Measurements from ENCODE around the gene MTX3. TPM values are rescaled to one million over a fixed set of nuclear protein-coding genes. Genes with fewer than 3 reads are reported as not detected.

MTX3 gene
- total RNA-seq, 1 experiment from 2014 or later: 8.4 TPM

DNA sequence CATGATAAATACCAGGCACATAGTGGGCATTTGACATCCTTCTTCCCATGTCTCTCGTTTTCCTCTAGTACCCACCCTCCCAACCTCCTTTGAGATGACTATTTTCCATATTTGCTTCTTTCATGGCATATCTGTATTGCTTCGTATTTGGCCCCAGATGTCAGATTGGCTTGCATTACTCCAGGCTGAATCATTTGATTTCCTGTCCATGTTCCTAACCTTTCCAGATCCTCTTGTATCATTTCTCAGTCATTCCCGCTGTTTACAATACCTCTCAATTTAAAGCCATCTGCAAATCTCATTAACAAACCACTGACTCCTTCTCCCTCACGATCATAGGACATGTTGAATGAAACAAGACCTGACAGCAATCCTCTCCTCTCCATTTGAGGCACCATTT lies 19.9 kb downstream of the MTX3 start:
- peaks cover 24% of the 10 kb centered on the region for H3K4me1 Mint-ChIP-seq (ENCODE audit: low read depth, unreplicated experiment)
- TF ChIP-seq, protein P1, sequence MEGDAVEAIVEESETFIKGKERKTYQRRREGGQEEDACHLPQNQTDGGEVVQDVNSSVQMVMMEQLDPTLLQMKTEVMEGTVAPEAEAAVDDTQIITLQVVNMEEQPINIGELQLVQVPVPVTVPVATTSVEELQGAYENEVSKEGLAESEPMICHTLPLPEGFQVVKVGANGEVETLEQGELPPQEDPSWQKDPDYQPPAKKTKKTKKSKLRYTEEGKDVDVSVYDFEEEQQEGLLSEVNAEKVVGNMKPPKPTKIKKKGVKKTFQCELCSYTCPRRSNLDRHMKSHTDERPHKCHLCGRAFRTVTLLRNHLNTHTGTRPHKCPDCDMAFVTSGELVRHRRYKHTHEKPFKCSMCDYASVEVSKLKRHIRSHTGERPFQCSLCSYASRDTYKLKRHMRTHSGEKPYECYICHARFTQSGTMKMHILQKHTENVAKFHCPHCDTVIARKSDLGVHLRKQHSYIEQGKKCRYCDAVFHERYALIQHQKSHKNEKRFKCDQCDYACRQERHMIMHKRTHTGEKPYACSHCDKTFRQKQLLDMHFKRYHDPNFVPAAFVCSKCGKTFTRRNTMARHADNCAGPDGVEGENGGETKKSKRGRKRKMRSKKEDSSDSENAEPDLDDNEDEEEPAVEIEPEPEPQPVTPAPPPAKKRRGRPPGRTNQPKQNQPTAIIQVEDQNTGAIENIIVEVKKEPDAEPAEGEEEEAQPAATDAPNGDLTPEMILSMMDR (IDR thresholded peaks at IDR 0.05; ENCODE audit: insufficient read depth in 1 of 2, low read depth in 1 of 2, low read length in 1 of 2, severe bottlenecking in 1 of 2, unreplicated experiment in 1 of 2): no peak
- Histone ChIP-seq H3K4me1 (peaks cover 12% of the 10 kb centered on the region), H3K36me3 (ENCODE audit: control insufficient read depth, insufficient read depth, low read length) (no peaks in the 10 kb centered on the region), H3K4me3 (ENCODE audit: low read depth, low read length) (no peak overlapping the region), H3K9me3 (no peaks in the 10 kb centered on the region), H3K27me3 (replicated peaks; ENCODE audit: control insufficient read depth, insufficient read depth, low read length) (no peaks in the 10 kb centered on the region)
- DNase-seq: no peak
- POLR2A ChIA-PET: no interaction called here
- H3K27me3 Mint-ChIP-seq (ENCODE audit: insufficient read depth, unreplicated experiment): peaks cover 4% of the 10 kb centered on the region
- no peaks in the 10 kb centered on the region for H3K9me3 Mint-ChIP-seq (ENCODE audit: unreplicated experiment)
- H3K27ac Mint-ChIP-seq (ENCODE audit: unreplicated experiment): no peak overlapping the region
- no peaks in the 10 kb centered on the region for H3K36me3 Mint-ChIP-seq (ENCODE audit: insufficient read depth, unreplicated experiment)
- no peak overlapping the region for H3K4me3 Mint-ChIP-seq (ENCODE audit: unreplicated experiment)
- CTCF ChIA-PET: no interaction called here
- intact Hi-C loops (cut with micrococcal nuclease; ENCODE audit: unreplicated experiment): no loop called here
- no TSS peak for BruUV-seq (replicated peaks)

DNA sequence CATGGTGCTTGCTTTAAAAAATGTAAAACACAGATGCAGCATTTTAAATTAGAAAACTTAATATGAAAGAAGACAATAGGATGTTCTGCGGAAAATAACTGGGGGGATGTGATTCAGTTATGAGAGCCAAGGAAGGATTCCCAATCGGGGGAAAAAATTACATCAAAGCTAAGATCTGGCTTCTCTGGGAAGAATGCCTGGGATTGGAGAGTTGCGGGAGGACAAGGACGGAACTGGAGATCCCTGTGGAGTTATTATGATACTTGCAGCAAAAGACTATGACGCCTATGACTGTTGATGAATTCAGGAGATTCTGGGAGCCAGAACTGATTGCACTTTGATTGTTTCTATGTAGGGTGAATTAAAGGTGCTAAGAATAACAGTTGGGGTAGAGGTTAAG lies 24.6 kb downstream of the MTX3 start:
- no peak overlapping the region for H3K27ac Mint-ChIP-seq (ENCODE audit: unreplicated experiment)
- Histone ChIP-seq H3K4me3 (ENCODE audit: low read depth, low read length) (no peak overlapping the region), H3K4me1 (no peaks in the 10 kb centered on the region), H3K27me3 (replicated peaks; ENCODE audit: control insufficient read depth, insufficient read depth, low read length) (no peaks in the 10 kb centered on the region), H3K36me3 (ENCODE audit: control insufficient read depth, insufficient read depth, low read length) (no peaks in the 10 kb centered on the region), H3K9me3 (no peaks in the 10 kb centered on the region)
- intact Hi-C loops (cut with micrococcal nuclease; ENCODE audit: unreplicated experiment): no loop called here
- no TSS peak for BruUV-seq (replicated peaks)
- H3K36me3 Mint-ChIP-seq (ENCODE audit: insufficient read depth, unreplicated experiment): no peaks in the 10 kb centered on the region
- POLR2A ChIA-PET: no interaction called here
- TF ChIP-seq, protein P1 (IDR thresholded peaks at IDR 0.05; ENCODE audit: insufficient read depth in 1 of 2, low read depth in 1 of 2, low read length in 1 of 2, severe bottlenecking in 1 of 2, unreplicated experiment in 1 of 2): no peak
- H3K4me1 Mint-ChIP-seq (ENCODE audit: low read depth, unreplicated experiment): no peaks in the 10 kb centered on the region
- H3K4me3 Mint-ChIP-seq (ENCODE audit: unreplicated experiment): no peak overlapping the region
- peaks cover 4% of the 10 kb centered on the region for H3K27me3 Mint-ChIP-seq (ENCODE audit: insufficient read depth, unreplicated experiment)
- DNase-seq: no peak
- CTCF ChIA-PET: no interaction called here
- no peaks in the 10 kb centered on the region for H3K9me3 Mint-ChIP-seq (ENCODE audit: unreplicated experiment)

DNA sequence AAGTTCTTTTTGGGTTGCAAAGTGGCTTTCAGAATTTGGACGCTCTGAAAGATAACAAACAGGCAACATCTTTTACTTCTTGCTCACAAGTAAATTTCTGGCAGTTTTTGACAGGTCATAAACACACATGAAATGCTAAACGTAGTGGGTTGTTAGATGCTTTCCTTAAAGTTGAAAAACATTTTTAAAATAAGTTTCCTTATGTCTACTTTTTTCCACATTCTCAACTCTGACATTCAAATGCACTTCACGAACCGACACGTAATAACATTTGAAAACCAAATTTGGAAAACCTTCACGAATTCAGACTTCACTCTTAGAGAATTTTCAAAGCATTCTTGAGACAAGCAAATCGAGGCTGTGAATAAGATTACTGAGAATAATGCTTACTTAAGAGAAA lies 26.9 kb downstream of the MTX3 start:
- Histone ChIP-seq H3K9me3 (no peaks in the 10 kb centered on the region), H3K27me3 (replicated peaks; ENCODE audit: control insufficient read depth, insufficient read depth, low read length) (no peaks in the 10 kb centered on the region), H3K4me1 (no peaks in the 10 kb centered on the region), H3K36me3 (ENCODE audit: control insufficient read depth, insufficient read depth, low read length) (no peaks in the 10 kb centered on the region), H3K4me3 (ENCODE audit: low read depth, low read length) (no peak overlapping the region)
- ChIA-PET POLR2A (no interaction called here), CTCF (no interaction called here)
- TF ChIP-seq, protein P1 (IDR thresholded peaks at IDR 0.05; ENCODE audit: insufficient read depth in 1 of 2, low read depth in 1 of 2, low read length in 1 of 2, severe bottlenecking in 1 of 2, unreplicated experiment in 1 of 2): no peak
- H3K27ac Mint-ChIP-seq (ENCODE audit: unreplicated experiment): no peak overlapping the region
- BruUV-seq (replicated peaks): no TSS peak
- no peaks in the 10 kb centered on the region for H3K36me3 Mint-ChIP-seq (ENCODE audit: insufficient read depth, unreplicated experiment)
- no peaks in the 10 kb centered on the region for H3K9me3 Mint-ChIP-seq (ENCODE audit: unreplicated experiment)
- intact Hi-C loops (cut with micrococcal nuclease; ENCODE audit: unreplicated experiment): no loop called here
- no peak overlapping the region for H3K4me3 Mint-ChIP-seq (ENCODE audit: unreplicated experiment)
- H3K4me1 Mint-ChIP-seq (ENCODE audit: low read depth, unreplicated experiment): no peaks in the 10 kb centered on the region
- H3K27me3 Mint-ChIP-seq (ENCODE audit: insufficient read depth, unreplicated experiment): peaks cover 4% of the 10 kb centered on the region
- DNase-seq: no peak

All from Caco-2 (cell line).